ENCODE results near the gene TM9SF3.

Gene TM9SF3

GRCh38 chr10:96507044-96507443 is 79.8 kb downstream of the TM9SF3 start:
- no peak for DNase-seq

GRCh38 chr10:96505150-96506136 is 81.4 kb downstream of the TM9SF3 start:
- DNase-seq: no peak

GRCh38 chr10:96502561-96503282 is 84.1 kb downstream of the TM9SF3 start:
- no peak for DNase-seq

GRCh38 chr10:96501985-96502384 is 84.8 kb downstream of the TM9SF3 start:
- DNase-seq: no peak

GRCh38 chr10:96500519-96500918 is 86.3 kb downstream of the TM9SF3 start:
- no peak for DNase-seq

GRCh38 chr10:96500050-96500449 is 86.8 kb downstream of the TM9SF3 start:
- no peak for DNase-seq

GRCh38 chr10:96497391-96497790 is 89.4 kb downstream of the TM9SF3 start:
- no peak for DNase-seq

- no peak for DNase-seq
Measured at GRCh38 chr10:96496281-96496925, 90.4 kb downstream of the TM9SF3 start.

- DNase-seq: no peak
Measured at GRCh38 chr10:96495544-96495943, 91.3 kb downstream of the TM9SF3 start.

- no peak for DNase-seq
Measured at GRCh38 chr10:96494694-96495093, 92.1 kb downstream of the TM9SF3 start.

- no peak for DNase-seq
Measured at GRCh38 chr10:96493871-96494525, 92.8 kb downstream of the TM9SF3 start.

GRCh38 chr10:96493254-96493653 is 93.6 kb downstream of the TM9SF3 start:
- no peak for DNase-seq

- DNase-seq: no peak
Measured at GRCh38 chr10:96491303-96491702, 95.5 kb downstream of the TM9SF3 start.

- no peak for DNase-seq
Measured at GRCh38 chr10:96488161-96488935, 98.5 kb downstream of the TM9SF3 start.

GRCh38 chr10:96482815-96483588 is 103.8 kb downstream of the TM9SF3 start:
- DNase-seq: no peak

- DNase-seq: no peak
Measured at GRCh38 chr10:96478355-96478754, 108.5 kb downstream of the TM9SF3 start.

GRCh38 chr10:96473866-96474265 is 112.9 kb downstream of the TM9SF3 start:
- no peak for DNase-seq

GRCh38 chr10:96470116-96470743 is 116.6 kb downstream of the TM9SF3 start:
- DNase-seq: peak; percentile 13

GRCh38 chr10:96468845-96469244 is 118.0 kb downstream of the TM9SF3 start:
- no peak for DNase-seq

Data from CD4-positive, alpha-beta T cell treated with Interleukin-17A for 4 hours (primary cell).